ENCODE data around the gene SOWAHC.

- TF ChIP-seq EZH2 (IDR thresholded peaks at IDR 0.05; ENCODE audit: insufficient read depth, low read length): no peak
- TF ChIP-seq CTCF (IDR thresholded peaks at IDR 0.05; ENCODE audit: insufficient read depth, low read depth, low read length): no peak
Measured at GRCh38 chr2:109647636-109648035, 33.5 kb downstream of the SOWAHC start.

All from astrocyte (in vitro differentiated cells and primary cell).